Transverse colon (tissue), 4 donors: Measurements from ENCODE around the gene CP. TPM values are rescaled to one million over a fixed set of nuclear protein-coding genes. Genes with fewer than 3 reads are reported as not detected.

Source experiments
- DNase-seq: peaks from one replicate; pipeline ENCODE4 v3.0.0-alpha.2; 2019
- H3K27ac ChIP-seq, 4 donors: fragments of 200-600 bp; sonication (generic); 2 replicates each; pipeline ENCODE4 v1.5.1; 2016 to 2018; ENCODE audit warnings: inconsistent platforms in 4 of 4
- H3K27me3 ChIP-seq: fragments of 200-600 bp; sonication (generic); 2 replicates; pipeline ENCODE4 v1.5.1; 2017; ENCODE audit warnings: inconsistent platforms
- H3K36me3 ChIP-seq, 4 donors: fragments of 200-600 bp; sonication (generic); 2 replicates each; pipeline ENCODE4 v1.5.1; 2017 to 2019; ENCODE audit warnings: inconsistent platforms in 4 of 4
- H3K4me1 ChIP-seq, 4 donors: fragments of 200-600 bp; sonication (generic); 2 replicates each; pipeline ENCODE4 v1.5.1; 2017 to 2020; ENCODE audit warnings: inconsistent platforms in 4 of 4
- H3K4me3 ChIP-seq, 4 donors: fragments of 200-600 bp; sonication (generic); 1 replicate in 1 of 4; 2 replicates in 3 of 4; pipeline versions ENCODE4 v1.5.1 to v1.6.1; 2017 to 2019; ENCODE audit warnings: inconsistent platforms in 4 of 4
- H3K9me3 ChIP-seq, 2 donors: fragments of 200-600 bp; sonication (generic); 2 replicates each; pipeline ENCODE4 v1.5.1; 2017 to 2019; ENCODE audit warnings: inconsistent platforms in 2 of 2
- EP300 ChIP-seq: sonication (generic); formaldehyde crosslinking; IDR thresholded peaks from one replicate; pipeline ENCODE4 v1.6.1; 2017; ENCODE audit warnings: antibody characterized with exemption, low read depth
- POLR2A ChIP-seq: fragments of 450-650 bp; IDR thresholded peaks from one replicate; pipeline ENCODE4 v1.6.1; 2016; ENCODE audit warnings: antibody characterized with exemption, mild to moderate bottlenecking, moderate library complexity
- POLR2AphosphoS5 ChIP-seq, 3 donors: sonication (generic); formaldehyde crosslinking; IDR thresholded peaks; one replicate each; pipeline ENCODE4 v1.6.1; 2016; ENCODE audit warnings: antibody characterized with exemption in 3 of 3
- WGBS, 2 donors: methylation state at CpG; one replicate each; pipeline ENCODE4 v1.1.5; 2018; ENCODE audit warnings: low coverage in 1 of 2; 5-methylcytosine and 5-hydroxymethylcytosine counted together
- in situ Hi-C, 4 donors: fragments of 200-750 bp; cut with MboI; loops; one replicate each; pipeline versions ENCODE4 v1.15.0 to v1.15.1; 2017; ENCODE audit warnings: low sequenced_read_pairs in 3 of 4, low pct_ligation_motif_present in 1 of 4, low pct_unique_long_range_greater_than_20kb in 1 of 4
- intact Hi-C: fragments of 100-400 bp; cut with DNase I; formaldehyde crosslinking; loops from one replicate; pipeline ENCODE4 v1.15.1; 2023; ENCODE audit warnings: low total_unique reads
- total RNA-seq, 4 donors: library from RNA; depleted of rRNA; stranded (reverse); fragments of >200 nt; gene quantifications; one replicate each; pipeline ENCODE4 v1.1.0, GENCODE V29; 2016
- TF ChIP-seq, protein P1 (sequence below), 5 experiments: fragments of 200-600 bp in 3 of 5; fragments of 450-650 bp in 2 of 5; sonication (generic) in 3 of 5; IDR thresholded peaks; 1 replicate in 2 of 5; 2 replicates in 3 of 5; pipeline ENCODE4 v1.5.1; 2016 to 2017; ENCODE audit warnings: antibody characterized with exemption in 5 of 5, inconsistent platforms in 3 of 5, mild to moderate bottlenecking in 2 of 5, moderate library complexity in 1 of 5

Gene CP
- total RNA-seq, 4 donors from 2014 or later = 0.80 to 19.5 (median 7.0) TPM; not detected in 1

DNA sequence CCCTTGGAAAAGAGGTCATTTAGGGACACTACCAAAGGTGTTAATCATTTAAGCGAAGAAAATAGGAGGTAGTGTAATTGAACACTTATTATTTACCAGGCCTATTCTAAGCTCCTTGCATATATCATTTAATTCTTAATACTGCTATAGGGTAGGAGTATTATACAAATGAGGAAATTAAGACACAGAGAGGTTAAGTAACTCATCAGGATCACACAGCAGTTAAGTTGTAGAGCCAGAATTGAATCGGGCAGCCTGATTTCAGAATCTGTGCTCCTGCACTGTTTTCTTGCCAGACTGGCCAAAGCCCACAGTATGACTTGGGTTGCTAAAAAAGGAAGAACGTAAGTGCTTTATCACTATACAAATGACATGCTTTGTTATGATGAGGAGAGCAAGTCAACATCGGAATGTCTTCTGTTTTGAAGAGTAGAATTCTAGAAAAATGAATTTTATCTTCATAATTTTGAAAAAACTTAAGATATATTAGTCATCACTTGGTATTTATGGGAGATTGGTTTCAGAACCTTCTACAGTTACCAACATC is 60.8 kb downstream of the CP start:
- no peaks in the 10 kb centered on the region for H3K9me3 ChIP-seq
- no peak overlapping the region for H3K4me3 ChIP-seq
- 96 to 98% methylated on average over 3 to 4 of the region's 4 CpGs for WGBS, 2 donors
- TF ChIP-seq POLR2A (no peak), POLR2AphosphoS5 (IDR thresholded peaks at IDR 0.05) (no peak)
- no peak for DNase-seq
- intact Hi-C loops (no loop called here), in situ Hi-C loops (no loop called here)
- H3K36me3 ChIP-seq = peaks cover 0 to 58% (median 18%) of the 10 kb centered on the region in 4 donors
- H3K4me1 ChIP-seq = no peaks in the 10 kb centered on the region
- H3K27me3 ChIP-seq = no peaks in the 10 kb centered on the region
- no peak overlapping the region for H3K27ac ChIP-seq

DNA sequence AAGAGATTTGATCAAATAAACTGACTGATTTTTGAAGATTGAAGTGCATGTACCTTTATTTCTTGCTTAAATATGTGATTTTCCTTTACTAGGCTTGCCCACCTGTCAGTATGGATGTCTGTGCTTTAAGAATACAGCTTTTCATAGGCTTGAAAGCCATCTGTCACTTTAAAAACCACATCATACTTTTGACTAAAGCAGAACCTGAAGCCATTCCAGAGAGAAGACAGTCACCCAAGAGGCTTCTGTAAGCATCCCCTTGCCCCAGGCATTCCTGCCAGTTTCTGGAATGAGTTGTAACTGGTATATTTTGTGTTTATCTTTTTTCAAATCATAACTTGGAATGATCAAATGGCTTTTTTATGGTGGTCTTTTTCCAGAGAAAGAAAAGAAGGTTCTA is 68.2 kb downstream of the CP start:
- Histone ChIP-seq H3K4me3 (no peak overlapping the region), H3K36me3 (peaks cover 0 to 22% (median 4%) of the 10 kb centered on the region in 4 donors), H3K4me1 (peaks cover 0 to 9% (median 0%) of the 10 kb centered on the region in 4 donors), H3K27ac (no peak overlapping the region), H3K27me3 (no peaks in the 10 kb centered on the region), H3K9me3 (no peaks in the 10 kb centered on the region)
- in situ Hi-C loops = no loop called here
- intact Hi-C loops = no loop called here
- TF ChIP-seq, protein P1, sequence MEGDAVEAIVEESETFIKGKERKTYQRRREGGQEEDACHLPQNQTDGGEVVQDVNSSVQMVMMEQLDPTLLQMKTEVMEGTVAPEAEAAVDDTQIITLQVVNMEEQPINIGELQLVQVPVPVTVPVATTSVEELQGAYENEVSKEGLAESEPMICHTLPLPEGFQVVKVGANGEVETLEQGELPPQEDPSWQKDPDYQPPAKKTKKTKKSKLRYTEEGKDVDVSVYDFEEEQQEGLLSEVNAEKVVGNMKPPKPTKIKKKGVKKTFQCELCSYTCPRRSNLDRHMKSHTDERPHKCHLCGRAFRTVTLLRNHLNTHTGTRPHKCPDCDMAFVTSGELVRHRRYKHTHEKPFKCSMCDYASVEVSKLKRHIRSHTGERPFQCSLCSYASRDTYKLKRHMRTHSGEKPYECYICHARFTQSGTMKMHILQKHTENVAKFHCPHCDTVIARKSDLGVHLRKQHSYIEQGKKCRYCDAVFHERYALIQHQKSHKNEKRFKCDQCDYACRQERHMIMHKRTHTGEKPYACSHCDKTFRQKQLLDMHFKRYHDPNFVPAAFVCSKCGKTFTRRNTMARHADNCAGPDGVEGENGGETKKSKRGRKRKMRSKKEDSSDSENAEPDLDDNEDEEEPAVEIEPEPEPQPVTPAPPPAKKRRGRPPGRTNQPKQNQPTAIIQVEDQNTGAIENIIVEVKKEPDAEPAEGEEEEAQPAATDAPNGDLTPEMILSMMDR (IDR thresholded peaks at IDR 0.05) = no peak
- TF ChIP-seq EP300 (no peak), POLR2AphosphoS5 (IDR thresholded peaks at IDR 0.05) (no peak), POLR2A (no peak)
- DNase-seq = no peak

DNA sequence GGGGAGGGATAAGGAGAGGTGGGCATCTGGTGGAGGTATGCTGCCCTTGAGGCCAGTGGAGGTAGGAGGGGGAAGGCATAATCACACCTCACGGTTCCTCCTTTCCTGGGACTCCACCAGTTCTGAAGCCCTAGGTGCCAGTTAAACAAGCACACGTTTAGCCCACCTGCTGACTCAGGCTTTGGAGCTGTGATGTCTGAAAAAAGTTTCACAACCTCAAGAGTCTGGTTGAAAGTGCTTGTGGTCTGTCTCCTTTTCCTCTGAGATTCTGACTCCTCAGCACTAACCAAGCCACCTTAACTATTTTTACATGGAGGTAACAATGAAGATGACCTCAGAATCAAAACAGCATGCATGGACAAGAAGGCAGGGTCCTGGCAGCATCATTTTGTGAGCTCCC is 69.2 kb downstream of the CP start:
- H3K27ac ChIP-seq = no peak overlapping the region
- no peak for DNase-seq
- H3K9me3 ChIP-seq = no peaks in the 10 kb centered on the region
- no peaks in the 10 kb centered on the region for H3K27me3 ChIP-seq
- WGBS, 2 donors = 66 to 81% methylated on average over 2 of the region's 2 CpGs
- H3K4me3 ChIP-seq = no peak overlapping the region
- H3K4me1 ChIP-seq = peaks cover 0 to 9% (median 0%) of the 10 kb centered on the region in 4 donors
- in situ Hi-C loops = no loop called here
- TF ChIP-seq POLR2AphosphoS5 (IDR thresholded peaks at IDR 0.05) (no peak), EP300 (no peak), POLR2A (no peak)
- TF ChIP-seq, protein P1 (IDR thresholded peaks at IDR 0.05) = no peak
- intact Hi-C loops = no loop called here
- peaks cover 0 to 22% (median 1%) of the 10 kb centered on the region in 4 donors for H3K36me3 ChIP-seq

DNA sequence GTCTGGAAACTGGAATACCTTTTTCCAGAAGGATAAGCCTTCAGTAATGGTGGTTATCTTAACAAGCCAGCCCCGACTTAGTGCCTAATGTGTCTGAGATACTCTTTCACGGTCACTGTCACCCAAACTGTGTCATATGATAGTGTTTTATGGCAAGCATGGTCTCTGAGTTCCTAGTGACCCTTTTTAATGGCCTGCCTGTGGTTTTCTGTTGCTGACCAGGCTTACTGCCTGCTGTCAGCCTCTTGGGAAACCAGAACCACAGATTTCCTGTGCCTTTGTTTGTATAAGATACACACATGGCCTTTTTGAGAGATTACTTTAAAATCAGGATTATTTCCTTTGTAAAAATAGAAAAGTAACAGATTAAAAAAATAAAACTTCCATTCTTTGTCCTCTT is 69.8 kb downstream of the CP start:
- WGBS, 2 donors = 43 to 53% methylated on average over 1 to 2 of the region's 2 CpGs
- Histone ChIP-seq H3K27me3 (no peaks in the 10 kb centered on the region), H3K27ac (no peak overlapping the region), H3K36me3 (peaks cover 0 to 22% (median 0%) of the 10 kb centered on the region in 4 donors), H3K4me3 (no peak overlapping the region), H3K9me3 (no peaks in the 10 kb centered on the region), H3K4me1 (peaks cover 0 to 9% (median 0%) of the 10 kb centered on the region in 4 donors)
- in situ Hi-C loops = no loop called here
- DNase-seq = no peak
- intact Hi-C loops = no loop called here
- no peak for TF ChIP-seq EP300
- TF ChIP-seq POLR2A = no peak
- TF ChIP-seq POLR2AphosphoS5 (IDR thresholded peaks at IDR 0.05) = no peak
- TF ChIP-seq, protein P1 (IDR thresholded peaks at IDR 0.05) = no peak

DNA sequence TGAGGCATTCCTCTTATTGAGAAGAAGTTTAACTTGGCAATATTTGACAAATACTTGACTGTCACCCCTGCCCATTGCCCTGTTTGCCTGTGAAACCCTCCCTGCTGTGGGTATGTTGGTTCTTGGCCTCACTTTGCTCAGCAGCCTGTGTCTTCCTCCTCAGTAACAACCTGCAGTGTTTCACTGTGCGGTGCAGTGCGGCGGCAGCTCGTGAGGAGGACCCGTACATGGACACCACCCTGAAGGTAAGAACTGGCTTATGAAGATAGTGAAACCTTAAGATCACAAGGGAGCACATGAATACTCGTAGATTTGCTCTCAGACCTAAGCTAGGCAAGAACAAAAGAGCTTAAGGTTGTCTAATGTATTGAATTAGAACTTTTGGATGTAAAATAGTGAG is 71.2 kb downstream of the CP start:
- H3K4me3 ChIP-seq = no peak overlapping the region
- peaks cover 0 to 19% (median 0%) of the 10 kb centered on the region in 4 donors for H3K4me1 ChIP-seq
- H3K27me3 ChIP-seq = no peaks in the 10 kb centered on the region
- DNase-seq = no peak
- intact Hi-C loops = no loop called here
- peaks cover 0 to 10% (median 0%) of the 10 kb centered on the region in 4 donors for H3K36me3 ChIP-seq
- 91 to 97% methylated on average over 3 to 6 of the region's 6 CpGs for WGBS, 2 donors
- H3K27ac ChIP-seq = no peak overlapping the region
- in situ Hi-C loops = no loop called here
- H3K9me3 ChIP-seq = no peaks in the 10 kb centered on the region
- TF ChIP-seq POLR2AphosphoS5 (IDR thresholded peaks at IDR 0.05) = no peak
- no peak for TF ChIP-seq POLR2A
- TF ChIP-seq EP300 = no peak
- TF ChIP-seq, protein P1 (IDR thresholded peaks at IDR 0.05) = no peak
